Gastroesophageal sphincter (tissue), 3 donors: ENCODE results near the gene SH3D21.
A peak's percentile ranks its signal among the peaks of the same experiment; 100 is the strongest.

Experiments used
- CTCF ChIP-seq, 4 experiments: fragments of 200-600 bp in 2 of 4; fragments of 450-650 bp in 2 of 4; sonication (generic) in 1 of 4; IDR thresholded peaks; one replicate each; pipeline ENCODE4 v1.5.1; 2017 to 2019; ENCODE audit warnings: antibody characterized with exemption in 4 of 4, mild to moderate bottlenecking in 2 of 4, moderate library complexity in 2 of 4
- EP300 ChIP-seq: sonication (generic); formaldehyde crosslinking; IDR thresholded peaks from one replicate; pipeline ENCODE4 v1.6.1; 2017; ENCODE audit warnings: antibody characterized with exemption, mild to moderate bottlenecking
- POLR2A ChIP-seq, 2 donors: fragments of 450-650 bp; IDR thresholded peaks; one replicate each; pipeline ENCODE4 v1.6.1; 2017; ENCODE audit warnings: antibody characterized with exemption in 2 of 2, mild to moderate bottlenecking in 2 of 2, moderate library complexity in 1 of 2
- POLR2AphosphoS5 ChIP-seq: sonication (generic); formaldehyde crosslinking; IDR thresholded peaks from one replicate; pipeline ENCODE4 v1.6.1; 2017; ENCODE audit warnings: antibody characterized with exemption

DNA sequence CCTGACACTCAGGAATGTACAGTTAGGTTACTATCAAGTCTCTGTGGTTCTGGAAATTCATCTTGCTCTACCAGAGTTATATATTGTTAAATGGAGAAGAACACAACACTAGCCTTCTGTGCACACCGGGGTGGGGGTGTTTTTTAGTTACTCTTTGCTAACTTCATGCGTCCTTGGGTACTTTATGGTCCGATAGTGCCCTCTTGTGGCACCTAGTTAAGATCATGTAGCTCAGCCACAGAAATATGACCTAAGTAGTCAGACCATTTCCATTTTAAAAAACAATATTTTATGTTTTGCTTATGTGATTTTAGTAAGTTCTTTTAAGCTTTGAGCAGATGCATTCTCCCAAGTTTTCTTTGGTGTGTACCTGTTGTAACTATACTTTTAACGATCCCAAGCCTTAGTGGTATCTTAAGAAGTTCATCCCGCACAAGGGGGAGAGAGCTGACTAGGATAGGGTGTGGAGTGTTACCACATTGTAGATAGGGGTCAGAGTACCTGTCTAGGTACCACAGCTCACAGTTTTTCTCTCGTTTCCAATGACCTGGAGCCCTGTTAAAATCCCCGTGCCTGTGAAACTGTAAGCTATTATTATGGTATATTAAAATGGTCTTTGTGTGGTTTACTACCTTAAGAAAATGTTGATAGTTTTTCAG lies 20.6 kb upstream of the SH3D21 start:
- TF ChIP-seq POLR2A (IDR thresholded peaks at IDR 0.05) (no peak), CTCF (IDR thresholded peaks at IDR 0.05) (peak; percentile 48 to 80 (median 77)), POLR2AphosphoS5 (peak; percentile 20), EP300 (no peak)
